ENCODE measurements around the gene PPP1CC.
"Not testable (repeated sequence)": the region's sequence is repeated elsewhere in the genome, so short reads cannot be mapped to it uniquely, and the experiment has no call there.

The PPP1CC gene

DNA sequence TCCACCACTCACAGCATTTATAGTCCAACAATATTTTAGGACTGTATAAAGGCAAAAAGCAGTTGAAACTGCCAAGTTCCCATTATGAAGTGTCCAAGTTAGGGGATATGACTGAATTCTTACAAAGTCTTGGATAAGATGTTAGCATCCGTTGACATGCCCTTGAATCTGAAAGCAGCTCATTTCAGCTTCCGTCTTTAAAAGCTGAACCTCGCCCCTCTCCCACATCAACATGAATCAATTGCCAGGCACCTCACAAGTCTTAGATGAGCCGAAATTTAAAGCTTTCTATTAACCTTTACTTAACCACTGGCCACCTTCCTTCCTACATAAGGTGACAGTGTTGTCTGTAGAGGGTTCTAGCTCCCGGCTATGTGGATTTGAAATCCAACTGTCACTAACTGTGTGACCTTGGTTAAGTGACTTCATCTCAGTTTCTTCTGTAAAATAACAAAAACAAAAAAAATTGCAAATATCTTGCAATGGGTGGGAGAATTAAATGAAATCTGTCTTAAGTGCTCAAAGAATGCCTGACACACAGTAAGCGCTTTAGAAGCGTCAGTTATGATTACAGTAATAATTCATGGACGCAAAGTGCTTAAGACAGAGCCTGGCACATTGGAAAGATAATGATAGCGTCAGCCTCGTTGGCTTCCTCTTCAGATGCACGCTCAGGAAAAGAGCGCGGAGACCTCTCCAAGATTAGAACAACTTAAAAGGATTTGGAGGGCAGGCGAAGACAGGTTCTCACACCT lies 1.2 kb downstream of the PPP1CC start:
- Histone ChIP-seq H3K36me3 (ENCODE audit: control insufficient read depth, insufficient read depth, low read length) (peaks cover 22% of the 10 kb centered on the region), H3K27ac (ENCODE audit: low read depth, low read length, severe bottlenecking) (peak overlapping the region; percentile 90)
- WGBS, 2 experiments (ENCODE audit: insufficient coverage in 2 of 2), result 0 to 2% methylated on average over 11 of the region's 14 CpGs

GRCh38 chr12:110739894-110740293 lies 2.8 kb downstream of the PPP1CC start:
- peaks cover 12% of the 10 kb centered on the region for H3K4me1 ChIP-seq (ENCODE audit: control insufficient read depth, insufficient read depth, low read length, poor library complexity, severe bottlenecking)
- peaks cover 38% of the 10 kb centered on the region for H3K36me3 ChIP-seq (ENCODE audit: control insufficient read depth, insufficient read depth, low read length)
- 100% methylated on average over 1 of the region's 3 CpGs for WGBS, 2 experiments (ENCODE audit: insufficient coverage in 2 of 2)
- peak overlapping the region; percentile 90 for H3K4me3 ChIP-seq (ENCODE audit: extremely low read depth, insufficient read depth, low read length, poor library complexity, severe bottlenecking)
- H3K9me3 ChIP-seq (ENCODE audit: control insufficient read depth, low read length), result no peaks in the 10 kb centered on the region
- H3K27ac ChIP-seq (ENCODE audit: low read depth, low read length, severe bottlenecking), result no peak overlapping the region

More for the DNA sequence above, 1.2 kb downstream of the PPP1CC start:
- Histone ChIP-seq H3K4me1 (ENCODE audit: control insufficient read depth, insufficient read depth, low read length, poor library complexity, severe bottlenecking) (peaks cover 12% of the 10 kb centered on the region), H3K9me3 (ENCODE audit: control insufficient read depth, low read length) (no peaks in the 10 kb centered on the region), H3K4me3 (ENCODE audit: extremely low read depth, insufficient read depth, low read length, poor library complexity, severe bottlenecking) (peak overlapping the region; percentile 90)

GRCh38 chr12:110739488-110739887 lies 3.2 kb downstream of the PPP1CC start:
- Histone ChIP-seq H3K36me3 (ENCODE audit: control insufficient read depth, insufficient read depth, low read length) (peaks cover 42% of the 10 kb centered on the region), H3K4me1 (ENCODE audit: control insufficient read depth, insufficient read depth, low read length, poor library complexity, severe bottlenecking) (peaks cover 12% of the 10 kb centered on the region), H3K9me3 (ENCODE audit: control insufficient read depth, low read length) (no peaks in the 10 kb centered on the region), H3K27ac (ENCODE audit: low read depth, low read length, severe bottlenecking) (no peak overlapping the region), H3K4me3 (ENCODE audit: extremely low read depth, insufficient read depth, low read length, poor library complexity, severe bottlenecking) (no peak overlapping the region)
- no CpG with 5 or more reads among the region's 1 CpG for WGBS, 2 experiments (ENCODE audit: insufficient coverage in 2 of 2)

DNA sequence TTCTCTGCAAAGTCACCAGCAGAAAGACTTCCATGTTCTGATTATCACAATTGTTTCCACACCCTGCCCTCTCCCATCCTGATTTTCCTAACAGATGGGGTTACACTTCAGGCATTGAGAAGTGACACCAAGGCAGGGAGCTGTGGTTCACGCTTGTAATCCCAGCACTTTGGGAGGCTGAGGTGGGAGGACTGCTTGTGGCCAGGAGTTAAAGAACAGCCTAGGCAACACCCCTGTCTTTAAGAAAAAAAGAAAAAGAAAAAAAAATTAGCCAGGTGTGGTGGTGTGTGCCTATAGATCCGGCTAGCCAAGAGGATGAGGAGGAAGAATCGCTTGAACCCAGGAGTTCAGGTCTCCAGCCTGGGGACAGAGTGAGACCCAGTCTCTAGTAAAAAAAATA lies 5.2 kb downstream of the PPP1CC start:
- Histone ChIP-seq H3K27ac (ENCODE audit: low read depth, low read length, severe bottlenecking) (no peak overlapping the region), H3K36me3 (ENCODE audit: control insufficient read depth, insufficient read depth, low read length) (peaks cover 62% of the 10 kb centered on the region), H3K4me3 (ENCODE audit: extremely low read depth, insufficient read depth, low read length, poor library complexity, severe bottlenecking) (no peak overlapping the region), H3K4me1 (ENCODE audit: control insufficient read depth, insufficient read depth, low read length, poor library complexity, severe bottlenecking) (peaks cover 10% of the 10 kb centered on the region), H3K9me3 (ENCODE audit: control insufficient read depth, low read length) (no peaks in the 10 kb centered on the region)
- WGBS, 2 experiments (ENCODE audit: insufficient coverage in 2 of 2), result 83 to 95% methylated on average over 2 to 3 of the region's 3 CpGs

DNA sequence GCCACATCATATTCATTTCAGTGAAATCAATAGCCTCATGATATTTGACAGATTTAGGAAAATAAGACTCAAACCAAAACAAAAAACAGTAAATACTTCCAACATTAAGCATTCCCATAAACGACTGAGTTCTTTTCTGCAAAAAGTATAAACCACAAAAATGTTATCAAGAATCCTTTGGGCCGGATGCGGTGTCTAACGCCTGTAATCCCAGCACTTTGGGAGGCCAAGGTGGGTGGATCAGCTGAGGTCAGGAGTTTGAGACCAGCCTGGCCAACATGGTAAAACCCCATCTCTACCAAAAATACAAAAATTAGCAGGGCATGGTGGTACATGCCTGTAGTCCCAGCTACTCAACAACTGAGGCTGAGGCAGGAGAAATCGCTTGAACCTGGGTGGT lies 5.7 kb downstream of the PPP1CC start:
- not testable (repeated sequence) for H3K27ac ChIP-seq (ENCODE audit: low read depth, low read length, severe bottlenecking); H3K4me3 ChIP-seq (ENCODE audit: extremely low read depth, insufficient read depth, low read length, poor library complexity, severe bottlenecking); H3K9me3 ChIP-seq (ENCODE audit: control insufficient read depth, low read length); H3K4me1 ChIP-seq (ENCODE audit: control insufficient read depth, insufficient read depth, low read length, poor library complexity, severe bottlenecking)
- WGBS, 2 experiments (ENCODE audit: insufficient coverage in 2 of 2), result 100% methylated on average over 1 to 2 of the region's 5 CpGs
- H3K36me3 ChIP-seq (ENCODE audit: control insufficient read depth, insufficient read depth, low read length), result peaks cover 66% of the 10 kb centered on the region

DNA sequence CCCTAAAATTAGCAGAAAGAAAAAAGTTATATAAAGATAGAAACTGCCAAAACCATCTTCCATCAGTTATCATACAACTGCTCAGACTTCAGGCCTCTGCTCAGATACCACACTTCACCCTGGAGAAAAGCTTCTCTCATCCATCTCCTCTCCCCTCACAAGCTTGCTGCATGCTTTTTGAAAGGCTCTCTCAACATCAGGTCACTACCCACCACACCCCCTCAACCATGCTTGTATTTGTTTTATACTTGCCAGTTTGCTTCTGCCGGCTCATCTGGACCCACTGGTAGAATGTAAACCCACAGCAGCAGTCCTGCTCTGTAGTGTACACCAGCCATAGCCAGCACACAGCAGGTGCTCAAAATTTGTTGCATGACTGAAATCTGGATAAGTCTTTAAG lies 8.8 kb downstream of the PPP1CC start:
- 80 to 83% methylated on average over 1 of the region's 1 CpG for WGBS, 2 experiments (ENCODE audit: insufficient coverage in 2 of 2)
- H3K27ac ChIP-seq (ENCODE audit: low read depth, low read length, severe bottlenecking), result no peak overlapping the region
- peaks cover 94% of the 10 kb centered on the region for H3K36me3 ChIP-seq (ENCODE audit: control insufficient read depth, insufficient read depth, low read length)
- no peak overlapping the region for H3K4me3 ChIP-seq (ENCODE audit: extremely low read depth, insufficient read depth, low read length, poor library complexity, severe bottlenecking)
- H3K4me1 ChIP-seq (ENCODE audit: control insufficient read depth, insufficient read depth, low read length, poor library complexity, severe bottlenecking), result peaks cover 2% of the 10 kb centered on the region
- no peaks in the 10 kb centered on the region for H3K9me3 ChIP-seq (ENCODE audit: control insufficient read depth, low read length)

DNA sequence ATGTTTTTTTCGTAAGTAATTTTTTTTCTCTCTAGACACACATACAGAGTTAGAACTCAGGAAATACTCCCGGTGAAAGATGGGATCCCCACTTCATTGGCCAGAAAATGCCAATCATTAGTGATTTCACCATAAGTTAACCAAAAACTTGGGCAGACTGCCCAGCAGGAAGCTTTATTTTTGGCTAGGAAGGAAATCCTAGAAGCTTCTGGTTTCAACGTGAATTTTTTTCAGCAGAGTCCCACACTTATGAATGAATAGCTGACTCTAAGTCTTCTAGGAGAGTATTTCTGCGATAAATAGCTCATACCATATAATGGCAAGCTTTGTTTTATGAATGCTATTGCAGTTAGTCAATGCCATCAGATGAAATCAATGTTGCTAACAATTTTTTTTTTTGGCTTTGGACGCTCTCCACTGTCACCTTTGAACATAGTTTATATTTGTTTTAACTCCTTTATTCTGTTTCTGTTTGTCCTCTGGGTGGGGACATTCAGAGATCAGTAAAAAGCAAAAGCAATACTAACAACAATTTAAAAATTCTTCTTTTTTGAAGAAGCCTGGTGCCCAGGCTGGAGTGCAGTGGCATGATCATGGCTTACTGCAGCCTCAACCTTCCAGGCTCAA lies 9.5 kb downstream of the PPP1CC start:
- Histone ChIP-seq H3K36me3 (ENCODE audit: control insufficient read depth, insufficient read depth, low read length) (peaks cover 94% of the 10 kb centered on the region), H3K4me1 (ENCODE audit: control insufficient read depth, insufficient read depth, low read length, poor library complexity, severe bottlenecking) (peaks cover 2% of the 10 kb centered on the region), H3K4me3 (ENCODE audit: extremely low read depth, insufficient read depth, low read length, poor library complexity, severe bottlenecking) (no peak overlapping the region), H3K9me3 (ENCODE audit: control insufficient read depth, low read length) (no peaks in the 10 kb centered on the region), H3K27ac (ENCODE audit: low read depth, low read length, severe bottlenecking) (no peak overlapping the region)
- WGBS, 2 experiments (ENCODE audit: insufficient coverage in 2 of 2), result 100% methylated on average over 1 of the region's 5 CpGs

DNA sequence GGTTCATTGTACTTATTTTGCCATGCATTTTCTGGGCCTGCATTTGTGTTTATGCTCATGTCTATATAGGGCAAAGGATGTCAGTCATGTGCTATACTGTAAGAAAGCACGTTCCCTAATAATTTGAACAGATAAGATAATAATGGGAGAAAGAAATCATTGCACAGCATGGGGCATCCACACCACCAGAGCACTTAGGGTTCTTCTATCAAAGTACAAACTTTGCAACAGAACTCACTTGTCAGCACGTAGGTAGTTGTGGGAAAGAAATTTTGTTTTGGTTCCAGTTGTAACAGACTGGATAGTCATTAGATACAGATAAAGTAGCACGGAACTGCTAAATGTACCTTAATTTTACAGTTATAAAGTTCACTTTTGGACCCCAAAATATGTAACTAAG lies 10.1 kb downstream of the PPP1CC start:
- no peak overlapping the region for H3K4me3 ChIP-seq (ENCODE audit: extremely low read depth, insufficient read depth, low read length, poor library complexity, severe bottlenecking)
- peaks cover 94% of the 10 kb centered on the region for H3K36me3 ChIP-seq (ENCODE audit: control insufficient read depth, insufficient read depth, low read length)
- whole genome bisulfite sequencing, 2 experiments (ENCODE audit: insufficient coverage in 2 of 2), result no CpG with 5 or more reads among the region's 3 CpGs
- H3K4me1 ChIP-seq (ENCODE audit: control insufficient read depth, insufficient read depth, low read length, poor library complexity, severe bottlenecking), result peaks cover 2% of the 10 kb centered on the region
- no peaks in the 10 kb centered on the region for H3K9me3 ChIP-seq (ENCODE audit: control insufficient read depth, low read length)
- no peak overlapping the region for H3K27ac ChIP-seq (ENCODE audit: low read depth, low read length, severe bottlenecking)

- 100% methylated on average over 1 of the region's 2 CpGs for WGBS, 2 experiments (ENCODE audit: insufficient coverage in 2 of 2)
- Histone ChIP-seq H3K9me3 (ENCODE audit: control insufficient read depth, low read length) (no peaks in the 10 kb centered on the region), H3K4me3 (ENCODE audit: extremely low read depth, insufficient read depth, low read length, poor library complexity, severe bottlenecking) (no peak overlapping the region), H3K4me1 (ENCODE audit: control insufficient read depth, insufficient read depth, low read length, poor library complexity, severe bottlenecking) (peaks cover 2% of the 10 kb centered on the region), H3K36me3 (ENCODE audit: control insufficient read depth, insufficient read depth, low read length) (peaks cover 95% of the 10 kb centered on the region), H3K27ac (ENCODE audit: low read depth, low read length, severe bottlenecking) (no peak overlapping the region)
Observed at GRCh38 chr12:110731479-110731878, 11.2 kb downstream of the PPP1CC start.

DNA sequence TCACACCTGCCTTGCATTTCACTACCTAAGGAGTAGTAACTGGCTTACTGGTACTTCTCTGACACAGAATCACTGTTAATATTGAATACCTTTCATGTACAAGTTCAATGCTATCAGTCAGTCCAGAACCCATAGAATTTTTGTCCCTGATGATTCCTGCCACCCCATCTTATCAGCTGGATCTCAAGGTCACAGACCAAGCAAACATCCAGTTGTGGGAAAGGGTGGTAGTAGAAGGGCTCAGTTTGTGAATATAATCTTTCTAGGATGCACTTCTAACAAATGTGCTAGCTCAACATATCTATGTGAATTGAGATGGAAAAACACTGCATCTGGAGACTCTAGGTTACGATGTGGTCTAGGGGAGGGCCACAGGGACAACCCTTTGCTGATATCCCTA lies 14.1 kb downstream of the PPP1CC start:
- Histone ChIP-seq H3K36me3 (ENCODE audit: control insufficient read depth, insufficient read depth, low read length) (peaks cover 95% of the 10 kb centered on the region), H3K9me3 (ENCODE audit: control insufficient read depth, low read length) (no peaks in the 10 kb centered on the region), H3K4me3 (ENCODE audit: extremely low read depth, insufficient read depth, low read length, poor library complexity, severe bottlenecking) (no peak overlapping the region), H3K27ac (ENCODE audit: low read depth, low read length, severe bottlenecking) (no peak overlapping the region), H3K4me1 (ENCODE audit: control insufficient read depth, insufficient read depth, low read length, poor library complexity, severe bottlenecking) (peaks cover 2% of the 10 kb centered on the region)
- no CpG with 5 or more reads among the region's 1 CpG for WGBS, 2 experiments (ENCODE audit: insufficient coverage in 2 of 2)

DNA sequence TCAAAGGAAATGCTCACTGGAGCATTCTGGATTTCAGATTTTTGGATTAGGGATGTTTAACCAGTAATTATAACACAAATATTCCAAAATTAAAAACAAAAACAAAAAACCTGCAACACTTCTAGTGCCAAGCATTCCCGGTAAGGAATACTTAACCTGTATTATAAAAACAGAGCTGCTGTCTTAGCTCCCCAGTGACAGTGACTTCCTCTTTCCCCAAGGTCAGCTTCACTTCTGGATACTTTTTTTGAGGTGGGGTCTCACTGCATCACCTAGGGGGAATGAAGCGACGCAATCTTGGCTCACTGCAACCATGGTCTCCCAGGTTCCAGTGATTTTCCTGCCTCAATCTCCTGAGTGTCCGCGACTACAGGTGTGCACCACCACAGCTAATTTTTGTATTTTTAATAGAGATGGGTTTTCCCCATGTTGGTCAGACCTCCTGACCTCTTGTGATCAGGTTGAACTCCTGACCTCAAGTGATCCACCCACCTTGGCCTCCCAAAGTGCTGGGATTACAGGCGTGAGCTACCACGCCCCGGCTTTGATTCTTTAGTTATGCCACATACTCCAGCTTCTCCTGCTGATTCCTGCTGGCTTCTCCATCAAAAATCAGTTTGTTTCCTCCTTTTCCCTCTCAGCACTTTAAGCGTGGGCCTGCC lies 15.9 kb downstream of the PPP1CC start:
- no peak overlapping the region for H3K27ac ChIP-seq (ENCODE audit: low read depth, low read length, severe bottlenecking)
- no peaks in the 10 kb centered on the region for H3K4me1 ChIP-seq (ENCODE audit: control insufficient read depth, insufficient read depth, low read length, poor library complexity, severe bottlenecking)
- WGBS, 2 experiments (ENCODE audit: insufficient coverage in 2 of 2), result 87 to 98% methylated on average over 8 to 9 of the region's 9 CpGs
- peaks cover 90% of the 10 kb centered on the region for H3K36me3 ChIP-seq (ENCODE audit: control insufficient read depth, insufficient read depth, low read length)
- no peak overlapping the region for H3K4me3 ChIP-seq (ENCODE audit: extremely low read depth, insufficient read depth, low read length, poor library complexity, severe bottlenecking)
- H3K9me3 ChIP-seq (ENCODE audit: control insufficient read depth, low read length), result no peaks in the 10 kb centered on the region
